AG09319 (cell line): ENCODE results near the gene CNR1.

Experiments
- DNase-seq: peaks from one replicate; pipeline ENCODE4 v3.0.0-alpha.2; 2010; ENCODE audit warnings: low read depth; ENCODE audit errors: extremely low read depth
- TF ChIP-seq, protein P1 (sequence below): IDR thresholded peaks from 2 replicates; pipeline ENCODE4 v1.5.1; 2011; ENCODE audit warnings: low read depth, mild to moderate bottlenecking, inconsistent platforms, low read length, moderate library complexity

CNR1 gene

GRCh38 chr6:88124925-88125557 is 41.1 kb downstream of the CNR1 start:
- TF ChIP-seq, protein P1, sequence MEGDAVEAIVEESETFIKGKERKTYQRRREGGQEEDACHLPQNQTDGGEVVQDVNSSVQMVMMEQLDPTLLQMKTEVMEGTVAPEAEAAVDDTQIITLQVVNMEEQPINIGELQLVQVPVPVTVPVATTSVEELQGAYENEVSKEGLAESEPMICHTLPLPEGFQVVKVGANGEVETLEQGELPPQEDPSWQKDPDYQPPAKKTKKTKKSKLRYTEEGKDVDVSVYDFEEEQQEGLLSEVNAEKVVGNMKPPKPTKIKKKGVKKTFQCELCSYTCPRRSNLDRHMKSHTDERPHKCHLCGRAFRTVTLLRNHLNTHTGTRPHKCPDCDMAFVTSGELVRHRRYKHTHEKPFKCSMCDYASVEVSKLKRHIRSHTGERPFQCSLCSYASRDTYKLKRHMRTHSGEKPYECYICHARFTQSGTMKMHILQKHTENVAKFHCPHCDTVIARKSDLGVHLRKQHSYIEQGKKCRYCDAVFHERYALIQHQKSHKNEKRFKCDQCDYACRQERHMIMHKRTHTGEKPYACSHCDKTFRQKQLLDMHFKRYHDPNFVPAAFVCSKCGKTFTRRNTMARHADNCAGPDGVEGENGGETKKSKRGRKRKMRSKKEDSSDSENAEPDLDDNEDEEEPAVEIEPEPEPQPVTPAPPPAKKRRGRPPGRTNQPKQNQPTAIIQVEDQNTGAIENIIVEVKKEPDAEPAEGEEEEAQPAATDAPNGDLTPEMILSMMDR, result no peak
- DNase-seq, result no peak

- TF ChIP-seq, protein P1, result no peak
- no peak for DNase-seq
These were observed 45.5 kb downstream of the CNR1 start for GRCh38 chr6:88120635-88121034.

DNA sequence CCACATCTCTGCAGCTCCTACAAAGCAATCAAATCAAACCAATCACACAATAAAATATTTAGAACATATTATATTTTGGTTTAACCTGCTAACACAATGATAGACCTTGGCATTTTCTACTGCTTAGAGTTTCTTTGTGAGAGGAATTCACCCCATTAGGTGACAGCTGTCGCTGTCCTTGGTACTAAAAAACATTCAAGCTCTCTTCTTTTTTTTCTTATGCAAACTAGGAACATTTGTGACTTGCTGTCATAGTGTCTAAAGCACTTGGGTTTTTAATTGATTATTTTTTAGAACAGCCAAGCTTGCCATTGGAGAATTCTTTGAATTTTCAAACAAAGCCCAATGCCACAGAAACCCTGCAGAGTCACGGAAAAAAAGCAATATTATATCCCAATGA is 46.4 kb downstream of the CNR1 start:
- TF ChIP-seq, protein P1, result no peak
- DNase-seq, result no peak

GRCh38 chr6:88116276-88116675 is 49.9 kb downstream of the CNR1 start:
- TF ChIP-seq, protein P1, result no peak

GRCh38 chr6:88115307-88115706 is 50.8 kb downstream of the CNR1 start:
- no peak for DNase-seq
- TF ChIP-seq, protein P1, result no peak

More at GRCh38 chr6:88116276-88116675, 49.9 kb downstream of the CNR1 start:
- no peak for DNase-seq

DNA sequence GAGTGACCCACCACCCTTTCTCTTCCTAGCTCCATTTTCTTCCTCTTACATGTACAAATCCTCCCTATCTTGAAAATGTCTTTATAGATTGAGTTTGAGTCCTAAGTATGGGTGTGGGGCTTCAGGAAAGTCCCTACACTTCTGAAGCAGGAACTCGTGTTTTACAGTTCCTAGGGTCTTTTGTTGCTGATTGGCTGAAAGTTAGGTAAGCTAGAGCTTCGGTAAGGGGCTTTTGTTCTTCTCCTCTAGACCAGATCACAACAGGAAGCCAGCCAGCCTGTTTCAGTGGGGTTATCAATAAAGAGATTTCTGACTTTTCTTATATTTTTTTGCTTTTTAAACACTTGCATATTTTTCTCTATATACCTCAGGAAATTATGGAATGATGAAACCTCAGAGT is 51.3 kb downstream of the CNR1 start:
- DNase-seq, result no peak
- TF ChIP-seq, protein P1, result no peak

GRCh38 chr6:88111991-88112390 is 54.2 kb downstream of the CNR1 start:
- TF ChIP-seq, protein P1, result no peak
- DNase-seq, result no peak
